Esophagus squamous epithelium (tissue), 5 donors: ENCODE data around the gene SMIM35. TPM values are rescaled to one million over a fixed set of nuclear protein-coding genes. Genes with fewer than 3 reads are reported as not detected.

Experiments
- DNase-seq: peaks from one replicate; lab custom pipeline; 2025; lab: John Stamatoyannopoulos, UW
- H3K27ac ChIP-seq, 4 donors: fragments of 200-600 bp; sonication (generic); one replicate each; pipeline ENCODE4 v1.5.1; 2016 to 2019; ENCODE audit warnings: mild to moderate bottlenecking in 1 of 4
- H3K27me3 ChIP-seq, 4 donors: fragments of 200-600 bp; sonication (generic); 1 replicate in 3 of 4; 2 replicates in 1 of 4; pipeline versions ENCODE4 v1.5.1 to v1.6.0; 2017 to 2021; ENCODE audit warnings: antibody characterized with exemption in 1 of 4
- H3K36me3 ChIP-seq, 3 donors: fragments of 200-600 bp; sonication (generic); one replicate each; pipeline ENCODE4 v1.5.1; 2016 to 2019
- H3K4me1 ChIP-seq, 3 donors: fragments of 200-600 bp; sonication (generic); one replicate each; pipeline ENCODE4 v1.5.1; 2017 to 2019
- H3K4me3 ChIP-seq, 4 donors: fragments of 200-600 bp; sonication (generic); 1 replicate in 3 of 4; 2 replicates in 1 of 4; pipeline ENCODE4 v1.5.1; 2016 to 2019; ENCODE audit warnings: mild to moderate bottlenecking in 2 of 4, moderate library complexity in 1 of 4
- H3K9me3 ChIP-seq, 3 donors: fragments of 200-600 bp; sonication (generic); one replicate each; pipeline ENCODE4 v1.5.1; 2016 to 2019
- CTCF ChIP-seq, 6 experiments: fragments of 450-650 bp in 4 of 6; fragments of 200-600 bp in 2 of 6; sonication (generic) in 2 of 6; IDR thresholded peaks; one replicate each; pipeline ENCODE4 v1.5.1; 2016 to 2019; ENCODE audit warnings: antibody characterized with exemption in 6 of 6, mild to moderate bottlenecking in 4 of 6, moderate library complexity in 4 of 6
- POLR2A ChIP-seq, 4 donors: fragments of 450-650 bp; IDR thresholded peaks; one replicate each; pipeline ENCODE4 v1.6.1; 2017; ENCODE audit warnings: antibody characterized with exemption in 4 of 4, mild to moderate bottlenecking in 4 of 4, moderate library complexity in 3 of 4
- WGBS, 2 donors: methylation state at CpG; one replicate each; pipeline ENCODE4 v1.1.5; 2018; 5-methylcytosine and 5-hydroxymethylcytosine counted together
- intact Hi-C: fragments of 100-400 bp; cut with DNase I; formaldehyde crosslinking; loops from one replicate; pipeline ENCODE4 v1.15.0; 2022
- total RNA-seq, 4 donors: library from RNA; depleted of rRNA; stranded (reverse); fragments of >200 nt; gene quantifications; one replicate each; pipeline ENCODE4 v1.1.0, GENCODE V29; 2016
- donor health status: DM: yes; HTN: yes; CAD: no.

SMIM35 gene
- total RNA-seq, 4 donors from 2014 or later, result not detected

- DNase-seq, result no peak
- H3K36me3 ChIP-seq, result no peaks in the 10 kb centered on the region
Measured at GRCh38 chr11:118004543-118005223, 82.1 kb downstream of the SMIM35 start.

GRCh38 chr11:118003456-118003855 lies 83.3 kb downstream of the SMIM35 start:
- H3K27ac ChIP-seq, result peak overlapping the region in 3 of 4 donors; percentile 45 to 89 (median 76)
- intact Hi-C loops, result no loop called here
- WGBS, 2 donors, result 55 to 78% methylated on average over 4 of the region's 4 CpGs

More at GRCh38 chr11:118004543-118005223, 82.1 kb downstream of the SMIM35 start:
- Histone ChIP-seq H3K27me3 (peaks cover 0 to 4% (median 0%) of the 10 kb centered on the region in 4 donors), H3K9me3 (no peaks in the 10 kb centered on the region), H3K27ac (peak overlapping the region in 2 of 4 donors; percentile 76 to 89), H3K4me1 (peaks cover 0 to 83% (median 27%) of the 10 kb centered on the region in 3 donors), H3K4me3 (no peak overlapping the region)
- TF ChIP-seq CTCF (IDR thresholded peaks at IDR 0.05), result no peak
- no peak for TF ChIP-seq POLR2A (IDR thresholded peaks at IDR 0.05)
- intact Hi-C loops, result no loop called here
- 89 to 98% methylated on average over 6 to 7 of the region's 7 CpGs for WGBS, 2 donors

GRCh38 chr11:118002541-118003423 lies 84.0 kb downstream of the SMIM35 start:
- Histone ChIP-seq H3K27me3 (no peaks in the 10 kb centered on the region), H3K27ac (peak overlapping the region; percentile 42 to 89 (median 60)), H3K36me3 (peaks cover 0 to 10% (median 0%) of the 10 kb centered on the region in 3 donors), H3K4me1 (peaks cover 0 to 65% (median 21%) of the 10 kb centered on the region in 3 donors), H3K4me3 (no peak overlapping the region), H3K9me3 (no peaks in the 10 kb centered on the region)
- intact Hi-C loops, result no loop called here
- no peak for DNase-seq
- WGBS, 2 donors, result 54 to 81% methylated on average over 7 of the region's 7 CpGs
- no peak for TF ChIP-seq CTCF (IDR thresholded peaks at IDR 0.05)
- no peak for TF ChIP-seq POLR2A (IDR thresholded peaks at IDR 0.05)

More at GRCh38 chr11:118003456-118003855, 83.3 kb downstream of the SMIM35 start:
- no peak overlapping the region for H3K4me3 ChIP-seq
- H3K27me3 ChIP-seq, result no peaks in the 10 kb centered on the region
- peaks cover 0 to 8% (median 0%) of the 10 kb centered on the region in 3 donors for H3K36me3 ChIP-seq
- TF ChIP-seq CTCF (IDR thresholded peaks at IDR 0.05) (no peak), POLR2A (IDR thresholded peaks at IDR 0.05) (no peak)
- H3K9me3 ChIP-seq, result no peaks in the 10 kb centered on the region
- peaks cover 0 to 72% (median 24%) of the 10 kb centered on the region in 3 donors for H3K4me1 ChIP-seq
- DNase-seq, result no peak

GRCh38 chr11:118002010-118002540 lies 84.7 kb downstream of the SMIM35 start:
- Histone ChIP-seq H3K27me3 (no peaks in the 10 kb centered on the region), H3K4me3 (no peak overlapping the region), H3K4me1 (peaks cover 0 to 60% (median 19%) of the 10 kb centered on the region in 3 donors), H3K9me3 (no peaks in the 10 kb centered on the region), H3K36me3 (peaks cover 0 to 10% (median 0%) of the 10 kb centered on the region in 3 donors), H3K27ac (peak overlapping the region; percentile 42 to 89 (median 60))
- TF ChIP-seq CTCF (IDR thresholded peaks at IDR 0.05) (no peak), POLR2A (IDR thresholded peaks at IDR 0.05) (no peak)
- no peak for DNase-seq
- WGBS, 2 donors, result 70 to 71% methylated on average over 5 to 6 of the region's 6 CpGs
- intact Hi-C loops, result no loop called here
